SK-N-SH treated with all-trans-retinoic acid at 6 μM for 48 hours (cell line): ENCODE results near the gene IFITM1.

Source experiments
- ARNTL ChIP-seq: fragments of 450-650 bp; formaldehyde crosslinking; IDR thresholded peaks from 2 replicates; pipeline ENCODE4 v1.5.0; 2020; ENCODE audit warnings: low read depth, mild to moderate bottlenecking, moderate library complexity, borderline replicate concordance
- CREB5 ChIP-seq: fragments of 250-450 bp; sonication (Bioruptor Pico); IDR thresholded peaks from 2 replicates; pipeline ENCODE4 v1.5.1; 2020; ENCODE audit warnings: low read depth, mild to moderate bottlenecking, moderate library complexity
- CSDC2 ChIP-seq: fragments of 250-450 bp; sonication (Bioruptor Pico); IDR thresholded peaks from 2 replicates; pipeline ENCODE4 v1.5.0; 2020; ENCODE audit warnings: mild to moderate bottlenecking, moderate library complexity
- ESRRG ChIP-seq: fragments of 250-450 bp; sonication (Bioruptor Pico); IDR thresholded peaks from 2 replicates; pipeline ENCODE4 v1.6.1; 2021; ENCODE audit warnings: mild to moderate bottlenecking
- PATZ1 ChIP-seq: fragments of 250-450 bp; sonication (Bioruptor Pico); IDR thresholded peaks from 2 replicates; pipeline ENCODE4 v1.8.0; 2020; ENCODE audit warnings: mild to moderate bottlenecking, moderate library complexity, borderline replicate concordance
- RARB ChIP-seq: fragments of 250-450 bp; sonication (Bioruptor Pico); IDR thresholded peaks from 2 replicates; pipeline ENCODE4 v1.8.0; 2021; ENCODE audit warnings: mild to moderate bottlenecking, moderate library complexity
- SNAI2 ChIP-seq: fragments of 250-450 bp; sonication (Bioruptor Pico); IDR thresholded peaks from 2 replicates; pipeline ENCODE4 v1.5.0; 2020; ENCODE audit warnings: mild to moderate bottlenecking, moderate library complexity
- ZFP3 ChIP-seq: fragments of 250-450 bp; sonication (Bioruptor Pico); IDR thresholded peaks from 2 replicates; pipeline ENCODE4 v1.5.0; 2020; ENCODE audit warnings: mild to moderate bottlenecking, moderate library complexity
- TF ChIP-seq, protein P1 (sequence below): fragments of 250-450 bp; sonication (Bioruptor Pico); IDR thresholded peaks from 2 replicates; pipeline ENCODE4 v1.8.0; 2021; ENCODE audit warnings: low read depth, mild to moderate bottlenecking, moderate library complexity, borderline replicate concordance

- TF ChIP-seq SNAI2 (no peak), CREB5 (no peak), ESRRG (CRISPR knock-in tag) (no peak), ZFP3 (CRISPR knock-in tag) (no peak), CSDC2 (CRISPR knock-in tag) (no peak), RARB (CRISPR knock-in tag) (no peak), PATZ1 (CRISPR knock-in tag) (no peak), ARNTL (CRISPR knock-in tag) (no peak)
- TF ChIP-seq, protein P1, sequence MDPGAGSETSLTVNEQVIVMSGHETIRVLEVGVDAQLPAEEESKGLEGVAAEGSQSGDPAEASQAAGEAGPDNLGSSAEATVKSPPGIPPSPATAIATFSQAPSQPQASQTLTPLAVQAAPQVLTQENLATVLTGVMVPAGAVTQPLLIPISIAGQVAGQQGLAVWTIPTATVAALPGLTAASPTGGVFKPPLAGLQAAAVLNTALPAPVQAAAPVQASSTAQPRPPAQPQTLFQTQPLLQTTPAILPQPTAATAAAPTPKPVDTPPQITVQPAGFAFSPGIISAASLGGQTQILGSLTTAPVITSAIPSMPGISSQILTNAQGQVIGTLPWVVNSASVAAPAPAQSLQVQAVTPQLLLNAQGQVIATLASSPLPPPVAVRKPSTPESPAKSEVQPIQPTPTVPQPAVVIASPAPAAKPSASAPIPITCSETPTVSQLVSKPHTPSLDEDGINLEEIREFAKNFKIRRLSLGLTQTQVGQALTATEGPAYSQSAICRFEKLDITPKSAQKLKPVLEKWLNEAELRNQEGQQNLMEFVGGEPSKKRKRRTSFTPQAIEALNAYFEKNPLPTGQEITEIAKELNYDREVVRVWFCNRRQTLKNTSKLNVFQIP, result no peak
Measured at GRCh38 chr11:315516-315994, 1.7 kb downstream of the IFITM1 start.
